ENCODE data around the gene DDX18. TPM values are rescaled to one million over a fixed set of nuclear protein-coding genes. Genes with fewer than 3 reads are reported as not detected.

DDX18 gene
- total RNA-seq, 6 experiments from 2014 or later = 50.1 to 61.0 (median 57.0) TPM

DNA sequence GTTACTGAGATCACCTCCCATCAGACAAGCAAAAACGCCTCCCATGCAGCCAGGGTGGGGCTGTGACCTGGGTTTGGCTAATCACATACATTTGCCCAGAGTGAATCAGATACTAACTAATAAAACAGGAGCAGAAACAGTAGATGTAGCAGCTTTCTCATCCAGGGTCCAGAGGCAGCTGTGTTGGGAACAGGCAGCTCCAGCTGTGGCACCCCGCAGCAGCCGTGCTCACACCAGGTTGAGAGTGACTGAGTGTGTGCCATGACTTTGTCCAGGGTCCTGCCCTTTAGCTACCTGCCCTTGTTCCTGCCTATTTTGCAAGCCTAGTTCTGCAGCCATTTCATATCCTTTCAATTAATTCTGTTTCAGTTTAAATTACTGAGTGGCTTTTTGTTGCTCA lies 20.5 kb downstream of the DDX18 start:
- no peaks in the 10 kb centered on the region for H3K9me3 Mint-ChIP-seq
- H3K36me3 Mint-ChIP-seq (ENCODE audit: low read depth) = peaks cover 17% of the 10 kb centered on the region
- no peak for DNase-seq
- no peak overlapping the region for H3K4me3 Mint-ChIP-seq
- H3K27me3 Mint-ChIP-seq (ENCODE audit: insufficient read depth) = peaks cover 6% of the 10 kb centered on the region; the same call in 1 of the 2 replicates
- H3K4me1 Mint-ChIP-seq (ENCODE audit: low read depth) = peaks cover 19% of the 10 kb centered on the region
- H3K27ac Mint-ChIP-seq = no peak overlapping the region
- TF ChIP-seq, protein P1, sequence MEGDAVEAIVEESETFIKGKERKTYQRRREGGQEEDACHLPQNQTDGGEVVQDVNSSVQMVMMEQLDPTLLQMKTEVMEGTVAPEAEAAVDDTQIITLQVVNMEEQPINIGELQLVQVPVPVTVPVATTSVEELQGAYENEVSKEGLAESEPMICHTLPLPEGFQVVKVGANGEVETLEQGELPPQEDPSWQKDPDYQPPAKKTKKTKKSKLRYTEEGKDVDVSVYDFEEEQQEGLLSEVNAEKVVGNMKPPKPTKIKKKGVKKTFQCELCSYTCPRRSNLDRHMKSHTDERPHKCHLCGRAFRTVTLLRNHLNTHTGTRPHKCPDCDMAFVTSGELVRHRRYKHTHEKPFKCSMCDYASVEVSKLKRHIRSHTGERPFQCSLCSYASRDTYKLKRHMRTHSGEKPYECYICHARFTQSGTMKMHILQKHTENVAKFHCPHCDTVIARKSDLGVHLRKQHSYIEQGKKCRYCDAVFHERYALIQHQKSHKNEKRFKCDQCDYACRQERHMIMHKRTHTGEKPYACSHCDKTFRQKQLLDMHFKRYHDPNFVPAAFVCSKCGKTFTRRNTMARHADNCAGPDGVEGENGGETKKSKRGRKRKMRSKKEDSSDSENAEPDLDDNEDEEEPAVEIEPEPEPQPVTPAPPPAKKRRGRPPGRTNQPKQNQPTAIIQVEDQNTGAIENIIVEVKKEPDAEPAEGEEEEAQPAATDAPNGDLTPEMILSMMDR (IDR thresholded peaks at IDR 0.05) = no peak

DNA sequence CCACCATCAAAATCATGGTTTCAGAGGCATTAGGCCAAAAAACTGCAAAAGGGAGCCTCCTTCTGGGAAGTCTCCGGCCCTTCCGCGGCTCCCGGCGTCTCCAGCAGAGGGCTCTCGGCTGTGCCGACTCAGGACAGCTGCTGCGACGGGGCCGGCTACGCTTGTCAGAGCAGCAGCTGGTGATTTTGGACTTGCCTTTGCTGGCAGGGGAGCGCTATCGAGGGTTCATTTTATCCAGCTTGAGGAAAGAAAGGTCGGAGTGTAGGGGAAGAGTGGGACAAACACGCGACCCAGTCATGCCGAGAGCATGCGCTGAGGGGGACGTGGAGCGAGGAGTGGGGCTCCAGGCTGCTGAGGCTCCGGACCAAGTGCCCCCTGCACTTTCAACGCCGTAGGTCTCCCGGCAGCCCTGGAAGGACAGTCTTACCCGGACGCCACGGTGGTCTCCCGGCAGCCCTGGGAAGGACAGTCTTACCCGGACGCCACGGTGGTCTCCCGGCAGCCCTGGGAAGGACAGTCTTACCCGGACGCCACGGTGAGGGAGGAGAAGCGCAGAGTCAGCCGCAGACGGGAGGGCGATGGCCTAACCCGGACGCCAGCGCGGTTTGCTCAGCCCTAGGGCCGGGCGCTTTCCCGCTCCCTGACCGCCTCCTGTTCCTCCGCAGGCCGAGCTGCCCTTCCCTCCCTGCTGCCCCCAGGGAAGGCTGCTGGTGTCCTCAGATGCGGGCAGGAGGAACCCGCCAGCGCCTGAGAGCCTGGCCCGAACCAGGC lies 21.7 kb downstream of the DDX18 start:
- TF ChIP-seq, protein P1 (IDR thresholded peaks at IDR 0.05) = peak; percentile 91

DNA sequence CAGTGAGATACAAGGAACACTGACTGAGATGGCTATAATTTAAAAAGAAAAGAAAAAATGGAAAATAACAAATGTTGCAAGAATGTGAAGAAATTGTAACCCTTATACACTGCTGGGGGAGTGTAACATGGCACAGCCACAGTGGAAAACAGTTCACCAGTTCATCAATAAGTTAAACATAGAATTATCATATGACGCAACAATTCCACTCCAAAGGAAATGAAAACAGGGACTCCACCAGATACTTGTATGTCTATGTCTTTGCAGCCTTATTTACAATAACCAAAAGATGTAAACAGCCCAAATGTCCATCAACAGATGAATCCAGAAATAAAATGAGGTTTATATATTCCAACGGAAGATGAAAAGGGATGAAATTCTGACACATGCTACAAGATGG lies 30.8 kb downstream of the DDX18 start:
- Mint-ChIP-seq H3K4me1 (ENCODE audit: low read depth) (peaks cover 5% of the 10 kb centered on the region; the same call in 1 of the 2 replicates), H3K36me3 (ENCODE audit: low read depth) (0 out of 2 replicates have a peak, but pooled peaks cover 4% of the 10 kb centered on the region), H3K9me3 (no peaks in the 10 kb centered on the region), H3K4me3 (no peak overlapping the region), H3K27ac (no peak overlapping the region), H3K27me3 (ENCODE audit: insufficient read depth) (peaks cover 10% of the 10 kb centered on the region)
- no peak for DNase-seq
- TF ChIP-seq, protein P1 (IDR thresholded peaks at IDR 0.05) = no peak

More for the DNA sequence above, 21.7 kb downstream of the DDX18 start:
- peak overlapping the region; percentile 86 for H3K4me3 Mint-ChIP-seq
- H3K9me3 Mint-ChIP-seq = no peaks in the 10 kb centered on the region
- peaks cover 6% of the 10 kb centered on the region; the same call in 1 of the 2 replicates for H3K27me3 Mint-ChIP-seq (ENCODE audit: insufficient read depth)
- H3K4me1 Mint-ChIP-seq (ENCODE audit: low read depth) = peaks cover 19% of the 10 kb centered on the region
- H3K27ac Mint-ChIP-seq = peak overlapping the region; percentile 57
- peak; percentile 86 for DNase-seq
- H3K36me3 Mint-ChIP-seq (ENCODE audit: low read depth) = peaks cover 14% of the 10 kb centered on the region

DNA sequence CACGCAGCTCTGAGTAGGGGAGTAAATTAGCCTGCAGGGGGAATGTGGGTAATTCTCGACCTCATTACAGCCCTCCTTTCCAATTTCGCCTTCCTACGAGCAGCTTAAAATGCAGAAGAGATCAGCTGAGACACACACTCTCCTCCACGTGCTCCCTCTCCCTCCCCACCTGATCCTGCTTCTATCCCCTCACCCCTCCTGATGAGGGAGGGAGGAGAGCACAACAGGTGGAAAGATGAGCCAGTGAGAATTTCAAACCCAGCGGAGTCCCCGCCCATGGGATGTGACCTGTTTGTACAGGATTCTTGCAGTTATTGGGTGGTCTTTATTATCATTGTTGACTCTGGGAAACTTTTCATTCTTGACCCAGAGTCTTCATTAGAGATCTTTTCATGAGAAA lies 35.5 kb downstream of the DDX18 start:
- Mint-ChIP-seq H3K9me3 (no peaks in the 10 kb centered on the region), H3K27ac (no peak overlapping the region), H3K27me3 (ENCODE audit: insufficient read depth) (peaks cover 11% of the 10 kb centered on the region), H3K4me3 (no peak overlapping the region), H3K4me1 (ENCODE audit: low read depth) (peaks cover 15% of the 10 kb centered on the region), H3K36me3 (ENCODE audit: low read depth) (0 out of 2 replicates have a peak, but pooled peaks cover 4% of the 10 kb centered on the region)
- TF ChIP-seq, protein P1 (IDR thresholded peaks at IDR 0.05) = no peak
- DNase-seq = no peak

DNA sequence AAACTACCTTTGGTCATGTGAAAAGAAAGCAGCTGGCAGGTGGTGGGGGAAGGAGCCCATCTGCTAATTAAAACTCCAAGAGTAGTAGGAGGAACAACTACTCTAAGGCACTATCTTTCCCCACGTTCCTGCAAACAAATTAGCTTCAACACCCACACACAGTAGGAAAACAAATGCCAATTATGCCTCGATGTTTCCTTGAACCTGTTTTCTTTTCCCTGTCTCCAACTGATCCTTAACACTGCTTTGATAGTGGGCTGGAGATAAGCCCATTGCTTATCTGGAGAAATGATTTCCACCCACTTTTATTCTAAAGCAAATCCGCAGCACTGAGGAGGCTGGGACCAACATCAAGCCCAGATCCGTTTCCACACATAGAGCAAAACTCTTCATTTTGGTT lies 36.0 kb downstream of the DDX18 start:
- Mint-ChIP-seq H3K36me3 (ENCODE audit: low read depth) (0 out of 2 replicates have a peak, but pooled peaks cover 4% of the 10 kb centered on the region), H3K4me1 (ENCODE audit: low read depth) (peaks cover 17% of the 10 kb centered on the region), H3K27ac (no peak overlapping the region), H3K9me3 (no peaks in the 10 kb centered on the region), H3K27me3 (ENCODE audit: insufficient read depth) (peaks cover 11% of the 10 kb centered on the region), H3K4me3 (no peak overlapping the region)
- DNase-seq = no peak
- TF ChIP-seq, protein P1 (IDR thresholded peaks at IDR 0.05) = no peak

Data from HFFc6 (cell line).